ENCODE results near the gene HNRNPA2B1.
"Not testable (repeated sequence)": the region's sequence is repeated elsewhere in the genome, so short reads cannot be mapped to it uniquely, and the experiment has no call there.

HNRNPA2B1 gene

DNA sequence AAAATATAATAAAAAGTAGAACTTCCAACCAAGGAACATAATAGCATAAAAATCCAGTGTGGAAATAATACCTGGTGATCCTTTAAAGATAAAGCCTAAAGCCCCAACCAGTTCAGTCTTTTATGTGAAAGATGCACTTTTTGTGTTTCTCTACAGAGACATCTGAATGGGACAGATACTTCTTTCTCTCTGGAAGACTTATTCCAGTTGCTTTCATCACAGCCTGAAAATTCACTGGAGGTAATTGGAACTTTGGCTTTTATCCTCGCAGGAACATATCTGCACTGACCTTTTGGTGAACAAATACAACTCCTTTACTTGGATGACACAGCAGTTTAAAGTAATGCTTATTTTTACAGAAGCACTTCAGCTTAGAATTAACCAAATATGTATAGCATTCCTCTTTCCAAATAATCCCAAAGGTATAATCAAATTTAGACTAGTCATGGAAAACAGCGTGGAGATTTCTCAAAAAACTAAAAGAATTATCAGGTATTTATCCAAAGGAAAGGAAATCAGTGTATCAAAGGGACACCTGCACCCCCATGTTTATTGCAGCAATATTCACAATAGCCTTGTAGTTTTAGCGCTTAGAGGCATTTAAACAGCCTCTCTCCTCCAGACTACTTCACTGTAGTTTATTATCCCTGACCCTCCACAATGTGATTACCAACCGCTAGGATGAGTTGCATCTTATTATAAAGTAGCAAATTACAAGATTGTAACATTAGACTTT, 16.8 kb downstream of the HNRNPA2B1 start:
- no peak for DNase-seq

DNA sequence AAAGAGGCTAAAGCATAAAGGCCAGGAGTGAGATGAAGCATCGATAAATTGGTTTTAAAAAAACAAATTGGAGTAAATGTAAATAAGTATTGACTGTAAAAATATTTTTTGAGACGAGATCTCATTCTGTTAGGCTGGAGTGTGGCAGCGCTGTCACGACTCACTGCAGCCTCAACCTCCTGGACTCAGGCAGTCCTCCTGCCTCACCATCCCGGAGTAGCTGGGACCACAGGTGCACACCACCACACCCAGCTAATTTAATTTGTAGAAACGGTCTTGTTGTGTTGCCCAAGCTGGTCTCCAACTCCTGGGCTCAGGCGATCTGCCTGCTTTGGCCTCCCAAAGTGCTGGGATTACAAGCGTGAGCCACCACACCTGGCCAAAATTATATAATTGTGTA, 17.8 kb downstream of the HNRNPA2B1 start:
- no peak for DNase-seq

GRCh38 chr7:26182283-26182682, 18.3 kb downstream of the HNRNPA2B1 start:
- no peak for DNase-seq

DNA sequence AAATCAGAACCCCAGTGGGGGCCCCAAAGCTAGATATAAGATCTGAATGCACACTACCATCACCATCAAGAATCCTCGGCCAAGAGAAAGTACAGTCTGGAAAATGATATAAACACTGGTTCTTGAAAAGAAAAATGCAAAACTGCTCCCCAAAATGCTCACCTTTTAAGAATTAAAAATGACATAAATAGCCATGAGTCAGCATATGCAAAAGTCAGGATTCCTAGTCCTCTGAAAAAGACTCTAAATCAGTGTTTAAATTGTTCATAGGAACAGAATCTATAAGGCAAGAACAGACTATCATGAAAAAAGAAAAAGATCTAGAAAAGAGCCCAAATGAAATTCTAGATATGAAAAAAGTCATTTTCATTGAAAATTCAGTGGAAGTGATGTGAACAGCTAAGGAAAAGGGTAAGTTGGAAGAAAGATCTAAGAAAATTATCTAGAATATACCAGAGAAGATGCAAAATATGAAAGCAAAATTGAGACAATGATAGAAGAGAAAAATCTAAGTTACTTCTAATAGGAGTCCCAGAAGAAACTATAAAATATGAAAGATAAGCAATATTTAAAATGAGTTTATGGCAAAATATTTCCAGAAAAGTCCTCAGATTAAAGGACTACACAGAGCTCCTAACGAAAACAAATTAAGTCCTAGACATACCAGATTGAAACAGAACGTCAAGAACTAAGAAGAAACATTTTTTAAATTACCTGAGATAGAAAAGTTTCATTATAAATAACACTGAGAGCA, 18.9 kb downstream of the HNRNPA2B1 start:
- no peak for DNase-seq

- DNase-seq = no peak
Measured at GRCh38 chr7:26180792-26181198, 19.8 kb downstream of the HNRNPA2B1 start.

GRCh38 chr7:26179826-26180497, 20.6 kb downstream of the HNRNPA2B1 start:
- DNase-seq = no peak

DNA sequence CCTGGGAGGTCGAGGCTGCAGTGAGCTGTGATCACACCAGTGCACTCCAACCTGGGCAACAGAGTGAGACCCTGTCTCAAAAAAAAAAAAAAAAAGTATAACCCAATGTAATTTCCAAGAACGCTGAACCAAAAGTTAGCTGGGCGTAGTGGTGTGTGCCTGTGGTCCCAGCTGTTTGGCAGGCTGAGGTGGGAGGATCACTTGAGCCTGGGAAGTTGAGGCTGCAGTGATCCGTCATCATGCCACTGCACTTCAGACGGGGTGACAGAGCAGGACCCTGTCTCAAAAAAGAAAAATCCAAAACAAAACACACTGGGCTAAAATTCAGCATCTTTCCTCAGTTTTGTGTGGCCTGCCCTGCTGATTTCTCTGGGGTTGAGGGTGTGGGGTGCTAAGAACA, 21.1 kb downstream of the HNRNPA2B1 start:
- no peak for DNase-seq

DNA sequence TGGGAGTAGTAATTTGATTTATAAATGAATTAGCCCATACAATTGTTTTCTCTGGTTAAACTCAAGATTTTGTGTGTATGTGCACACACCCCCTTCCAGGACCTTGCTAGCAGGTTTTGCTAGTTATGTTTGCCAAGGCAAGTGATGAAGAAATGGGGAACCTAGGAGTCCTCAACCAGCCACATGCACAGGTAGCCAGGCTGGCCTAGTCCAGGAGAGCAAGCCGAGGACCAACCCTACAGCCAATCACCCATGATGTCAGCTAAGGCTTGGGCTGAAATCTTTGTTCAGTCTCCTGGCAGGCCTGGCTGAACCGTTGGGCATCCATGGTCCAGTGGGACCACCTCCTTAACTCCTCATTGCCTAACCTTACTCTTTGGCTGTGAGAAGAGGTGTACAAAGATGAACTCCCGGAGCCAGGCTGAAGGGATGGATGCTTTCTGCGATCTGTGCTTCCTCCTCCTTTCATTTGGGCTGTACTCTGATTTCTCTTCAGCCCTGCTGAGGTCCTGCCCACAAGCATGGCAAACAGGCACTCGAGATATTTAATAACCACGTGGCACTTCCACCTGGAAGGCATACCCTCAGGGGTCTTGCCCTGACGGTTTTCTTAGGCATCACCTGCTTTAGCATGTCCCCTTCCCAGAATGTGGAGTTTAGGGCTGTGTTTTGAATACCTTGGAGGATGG, 22.1 kb downstream of the HNRNPA2B1 start:
- no peak for DNase-seq

DNA sequence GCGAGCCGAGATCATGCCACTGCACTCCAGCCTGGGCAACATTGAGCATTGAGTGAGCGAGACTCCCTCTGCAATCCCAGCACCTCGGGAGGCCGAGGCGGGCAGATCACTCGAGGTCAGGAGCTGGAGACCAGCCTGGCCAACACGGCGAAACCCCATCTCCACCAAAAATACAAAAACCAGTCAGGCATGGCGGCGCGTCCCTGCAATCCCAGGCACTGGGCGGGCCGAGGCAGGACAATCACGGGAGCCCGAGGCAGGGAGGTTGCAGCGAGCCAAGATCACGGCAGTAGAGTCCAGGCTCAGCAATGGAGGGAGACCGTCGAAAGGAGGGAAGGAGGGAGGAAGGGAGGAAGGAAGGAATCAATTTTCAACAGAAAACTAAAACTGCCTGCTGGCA, 23.3 kb downstream of the HNRNPA2B1 start:
- DNase-seq = not testable (repeated sequence)

DNA sequence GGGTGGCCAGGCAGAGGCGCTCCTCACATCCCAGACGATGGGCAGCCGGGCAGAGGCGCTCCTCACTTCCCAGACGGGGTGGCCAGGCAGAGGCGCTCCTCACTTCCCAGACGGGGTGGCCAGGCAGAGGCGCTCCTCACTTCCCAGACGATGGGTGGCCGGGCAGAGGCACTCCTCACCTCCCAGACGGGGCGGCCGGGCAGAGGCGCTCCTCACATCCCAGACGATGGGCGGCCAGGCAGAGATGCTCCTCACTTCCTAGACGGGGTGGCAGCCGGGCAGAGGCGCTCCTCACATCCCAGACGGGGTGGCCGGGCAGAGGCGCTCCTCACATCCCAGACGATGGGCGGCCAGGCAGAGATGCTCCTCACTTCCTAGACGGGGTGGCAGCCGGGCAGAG, 23.9 kb downstream of the HNRNPA2B1 start:
- DNase-seq = not testable (repeated sequence)

- not testable (repeated sequence) for DNase-seq
Measured at GRCh38 chr7:26175903-26176302, 24.6 kb downstream of the HNRNPA2B1 start.

GRCh38 chr7:26172048-26172447, 28.5 kb downstream of the HNRNPA2B1 start:
- DNase-seq = no peak

GRCh38 chr7:26171601-26172000, 28.9 kb downstream of the HNRNPA2B1 start:
- DNase-seq = no peak

DNA sequence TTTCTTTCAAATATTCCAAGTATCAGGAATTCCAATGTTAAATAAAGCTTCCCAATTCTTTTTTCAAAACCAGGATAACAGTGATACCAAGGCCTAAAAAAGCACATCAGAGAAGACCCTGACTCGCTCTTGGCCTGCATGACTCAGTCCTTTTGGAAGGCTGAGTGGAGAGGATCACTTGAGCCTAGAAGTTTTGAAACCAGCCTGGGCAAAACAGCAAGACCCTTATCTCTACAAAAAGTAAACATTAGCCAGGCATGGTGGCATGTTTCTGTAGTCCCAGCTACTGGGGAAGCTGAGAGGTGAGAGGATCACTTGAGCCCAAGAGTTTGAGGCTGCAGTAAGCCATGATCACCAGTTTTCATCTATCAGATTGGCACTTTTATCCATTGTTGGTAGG, 29.9 kb downstream of the HNRNPA2B1 start:
- no peak for DNase-seq

GRCh38 chr7:26169271-26169670, 31.3 kb downstream of the HNRNPA2B1 start:
- DNase-seq = no peak

DNA sequence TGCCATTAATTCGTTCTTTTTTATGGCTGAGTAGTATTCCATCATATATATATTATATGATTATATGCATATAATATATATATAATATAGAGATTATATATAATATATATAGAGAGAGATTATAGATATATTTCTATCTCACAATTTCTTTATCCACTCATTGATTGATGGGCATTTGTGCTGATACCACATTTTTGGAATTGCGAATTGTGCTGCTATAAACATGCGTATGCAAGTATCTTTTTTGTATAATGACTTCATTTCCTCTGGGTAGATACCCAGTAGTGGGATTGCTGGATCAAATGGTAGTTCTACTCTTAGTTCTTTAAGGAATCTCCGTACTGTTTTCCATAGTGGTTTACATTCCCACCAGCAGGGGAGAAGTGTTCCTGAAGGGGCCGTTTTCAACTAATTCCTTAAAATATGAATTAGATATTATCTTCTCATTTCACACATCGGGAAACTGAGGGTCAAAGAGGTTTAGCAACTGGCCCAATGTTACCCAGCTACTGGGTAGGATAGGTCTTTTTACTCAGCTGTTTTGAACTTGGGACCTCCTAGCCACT, 32.0 kb downstream of the HNRNPA2B1 start:
- no peak for DNase-seq

DNA sequence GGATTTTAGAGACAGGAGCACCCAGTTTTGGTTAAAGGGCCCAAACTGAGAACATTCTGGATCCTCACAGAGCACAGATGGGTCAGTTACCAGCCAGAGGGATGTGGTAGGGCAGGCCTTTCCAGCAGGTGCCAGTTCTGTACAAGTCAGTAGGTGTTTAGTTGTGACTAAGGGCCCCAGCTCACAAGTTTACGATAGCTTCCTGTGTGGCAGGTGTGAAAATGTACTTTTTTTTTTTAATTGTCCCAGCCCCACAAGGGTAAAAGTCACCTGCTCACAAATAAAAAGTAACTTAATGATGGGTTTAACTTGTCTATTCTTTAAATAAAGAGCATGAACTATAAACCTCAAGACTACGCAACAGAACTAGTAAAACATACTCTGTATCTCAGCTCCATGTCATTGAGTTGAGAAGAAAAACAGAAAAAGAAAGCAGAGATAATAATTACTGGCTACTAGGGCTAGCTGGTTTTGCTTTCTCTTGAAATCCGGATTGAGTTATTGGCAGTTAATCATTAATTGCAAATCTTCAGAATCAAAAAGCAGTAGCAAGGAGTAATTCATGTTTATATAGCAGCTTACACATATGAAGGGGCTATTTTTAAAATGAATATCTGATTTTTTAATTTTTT, 33.1 kb downstream of the HNRNPA2B1 start:
- no peak for DNase-seq

DNA sequence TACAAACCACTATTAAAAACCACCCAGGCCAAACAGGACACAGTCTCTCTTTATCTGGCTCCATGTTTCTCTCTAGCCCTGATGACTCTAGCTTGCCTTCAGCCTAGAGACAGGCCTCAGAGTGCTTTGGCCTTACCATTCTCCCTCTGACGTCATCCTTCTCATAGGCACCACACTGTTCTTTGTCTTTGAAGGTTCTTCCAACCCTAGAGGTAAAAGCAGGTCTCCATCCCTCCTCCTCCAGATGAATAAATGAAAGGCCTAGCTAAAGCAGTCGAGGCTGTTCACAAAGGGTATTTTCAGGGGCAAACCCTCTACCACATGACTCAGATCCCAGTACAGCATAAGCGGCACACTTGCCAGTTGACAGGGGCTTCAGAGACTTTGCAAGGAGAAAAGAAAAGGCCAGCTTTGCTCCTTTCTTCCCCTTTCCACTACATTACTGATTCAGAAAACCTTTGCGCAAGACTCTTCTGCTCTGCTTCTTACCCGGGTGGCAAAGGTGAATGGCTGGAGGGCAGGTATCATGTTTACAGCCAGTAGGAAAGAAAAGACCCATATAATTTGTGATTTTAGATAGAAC, 33.8 kb downstream of the HNRNPA2B1 start:
- no peak for DNase-seq

DNA sequence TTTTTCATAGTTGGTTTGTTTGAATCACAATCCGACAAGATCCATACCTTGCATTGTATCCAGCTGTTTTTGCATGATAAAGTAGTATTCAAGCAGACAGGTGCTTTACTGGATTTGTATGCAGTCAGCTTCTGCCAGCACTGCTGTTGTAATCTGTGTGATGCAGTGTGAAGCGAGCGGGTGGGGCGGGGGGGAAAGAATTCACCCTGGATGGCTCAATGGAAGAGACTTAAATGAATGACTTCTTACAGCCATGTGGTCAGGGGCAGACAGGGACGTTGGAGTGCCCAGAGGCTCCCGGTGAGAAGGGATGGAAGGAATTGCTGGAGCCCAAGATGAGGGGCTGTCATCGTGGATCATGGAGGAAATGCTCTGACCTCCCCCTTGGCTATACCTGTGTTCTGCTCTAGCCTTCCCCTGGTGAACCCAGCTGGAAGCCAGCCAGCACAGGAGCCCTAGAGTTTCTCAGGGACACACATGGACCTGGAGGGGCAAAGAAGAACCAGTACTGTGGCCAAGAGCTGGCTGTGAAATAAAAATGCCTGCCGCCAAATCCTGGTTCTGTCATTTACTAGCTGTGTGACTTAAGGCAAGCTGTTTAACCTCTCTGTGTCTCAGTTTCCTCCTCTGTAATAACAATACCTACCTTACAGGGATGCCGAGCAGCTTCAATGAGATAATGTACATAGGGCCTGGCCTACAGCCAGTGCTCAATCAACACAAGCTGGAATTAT, 34.4 kb downstream of the HNRNPA2B1 start:
- DNase-seq = no peak

GRCh38 chr7:26163804-26164203, 36.7 kb downstream of the HNRNPA2B1 start:
- not testable (repeated sequence) for DNase-seq

- no peak for DNase-seq
Measured at GRCh38 chr7:26162431-26162830, 38.1 kb downstream of the HNRNPA2B1 start.

All from DMS153 (cell line).